H9 (cell line): Measurements from ENCODE around the gene CHMP6. TPM values are rescaled to one million over a fixed set of nuclear protein-coding genes. Genes with fewer than 3 reads are reported as not detected.

Source experiments
- DNase-seq: peaks from one replicate; pipeline ENCODE4 v3.0.0-alpha.2; 2017
- H2AFZ ChIP-seq: one replicate; pipeline ENCODE4 v1.6.1; 2013; ENCODE audit warnings: mild to moderate bottlenecking, low read length, control low read depth, moderate library complexity
- H2AK5ac ChIP-seq: 2 replicates; pipeline ENCODE4 v1.6.1; 2013; ENCODE audit warnings: low read length, control low read depth, mixed read lengths; ENCODE audit not compliant: insufficient read length
- H2BK120ac ChIP-seq: one replicate; pipeline ENCODE4 v1.6.1; 2013; ENCODE audit warnings: low read depth, mild to moderate bottlenecking, low read length, control low read depth, inconsistent platforms; ENCODE audit not compliant: poor library complexity, severe bottlenecking
- H2BK12ac ChIP-seq: 2 replicates; pipeline ENCODE4 v1.6.1; 2013; ENCODE audit warnings: low read length, control low read depth, mixed read lengths, low read depth; ENCODE audit not compliant: insufficient read length
- H2BK15ac ChIP-seq: 2 replicates; pipeline ENCODE4 v1.6.1; 2013; ENCODE audit warnings: low read depth, low read length, control low read depth
- H2BK20ac ChIP-seq: one replicate; pipeline ENCODE4 v1.6.1; 2013; ENCODE audit warnings: low read depth, mild to moderate bottlenecking, low read length, control low read depth, inconsistent platforms; ENCODE audit not compliant: poor library complexity, severe bottlenecking
- H2BK5ac ChIP-seq: 2 replicates; pipeline ENCODE4 v1.6.1; 2013; ENCODE audit warnings: low read length, control low read depth, mixed read lengths; ENCODE audit not compliant: insufficient read length
- H3K14ac ChIP-seq: 2 replicates; pipeline ENCODE4 v1.6.1; 2013; ENCODE audit warnings: low read length, control low read depth; ENCODE audit not compliant: insufficient read depth
- H3K18ac ChIP-seq: 2 replicates; pipeline ENCODE4 v1.6.1; 2013; ENCODE audit warnings: low read depth, mild to moderate bottlenecking, mixed read lengths, low read length, control low read depth; ENCODE audit not compliant: insufficient read length
- H3K23ac ChIP-seq: 2 replicates; pipeline ENCODE4 v1.6.1; 2013; ENCODE audit warnings: low read length, control low read depth, mixed read lengths, low read depth; ENCODE audit not compliant: insufficient read length
- H3K23me2 ChIP-seq: 2 replicates; pipeline ENCODE4 v1.6.1; 2013; ENCODE audit warnings: low read depth, mild to moderate bottlenecking, mixed read lengths, low read length, control low read depth; ENCODE audit not compliant: insufficient read length, poor library complexity, severe bottlenecking
- H3K27ac ChIP-seq: 2 replicates; pipeline ENCODE4 v1.5.1; 2013; ENCODE audit warnings: low read length, control low read depth, mixed read lengths, low read depth; ENCODE audit not compliant: insufficient read length
- H3K27me3 ChIP-seq: 2 replicates; pipeline ENCODE4 v1.6.1; 2013; ENCODE audit warnings: low read length, control low read depth, inconsistent platforms; ENCODE audit not compliant: insufficient read depth
- H3K4ac ChIP-seq: 2 replicates; pipeline ENCODE4 v1.6.1; 2013; ENCODE audit warnings: low read depth, mild to moderate bottlenecking, control low read depth, inconsistent platforms, low read length, moderate library complexity
- H3K4me1 ChIP-seq: 2 replicates; pipeline ENCODE4 v1.6.1; 2013; ENCODE audit warnings: low read length, control low read depth, inconsistent platforms; ENCODE audit not compliant: insufficient read depth
- H3K4me2 ChIP-seq: 2 replicates; pipeline ENCODE4 v1.6.1; 2013; ENCODE audit warnings: low read length, control low read depth, mixed read lengths; ENCODE audit not compliant: insufficient read length, insufficient read depth
- H3K56ac ChIP-seq: 2 replicates; pipeline ENCODE4 v1.6.1; 2013; ENCODE audit warnings: low read depth, mild to moderate bottlenecking, mixed read lengths, low read length, control low read depth; ENCODE audit not compliant: insufficient read length
- H3K79me1 ChIP-seq: 2 replicates; pipeline ENCODE4 v1.6.1; 2013; ENCODE audit warnings: low read depth, mild to moderate bottlenecking, moderate library complexity, low read length, control low read depth, inconsistent platforms; ENCODE audit not compliant: insufficient read depth, poor library complexity, severe bottlenecking
- H3K79me2 ChIP-seq: 2 replicates; pipeline ENCODE4 v1.6.1; 2013; ENCODE audit warnings: low read length, control low read depth, inconsistent platforms; ENCODE audit not compliant: insufficient read depth
- H3K9ac ChIP-seq: 2 replicates; pipeline ENCODE4 v1.6.1; 2013; ENCODE audit warnings: low read length, control low read depth, mixed read lengths; ENCODE audit not compliant: insufficient read length; ENCODE audit errors: extremely low read depth
- H3K9me3 ChIP-seq: one replicate; pipeline ENCODE4 v1.6.1; 2013; ENCODE audit warnings: low read depth, low read length, inconsistent platforms; ENCODE audit not compliant: control insufficient read depth
- H3T11ph ChIP-seq: one replicate; pipeline ENCODE4 v1.6.1; 2013; ENCODE audit warnings: mild to moderate bottlenecking, low read length, control low read depth, inconsistent platforms
- H4K20me1 ChIP-seq: one replicate; pipeline ENCODE4 v1.6.1; 2013; ENCODE audit not compliant: control insufficient read depth, insufficient read length, insufficient read depth
- H4K5ac ChIP-seq: 2 replicates; pipeline ENCODE4 v1.6.1; 2013; ENCODE audit warnings: low read depth, mild to moderate bottlenecking, mixed read lengths, low read length, control low read depth; ENCODE audit not compliant: insufficient read length
- H4K8ac ChIP-seq: replicated peaks from 2 replicates; pipeline ENCODE4 v1.6.1; 2013; ENCODE audit warnings: low read length, control low read depth, mixed read lengths, low read depth; ENCODE audit not compliant: insufficient read length
- H4K91ac ChIP-seq: 2 replicates; pipeline ENCODE4 v1.6.1; 2013; ENCODE audit warnings: low read depth, mild to moderate bottlenecking, moderate library complexity, mixed read lengths, low read length, control low read depth; ENCODE audit not compliant: insufficient read length
- H3K27ac Mint-ChIP-seq, 3 experiments: 2 replicates in 2 of 3; 3 replicates in 1 of 3; pipeline ENCODE4 v1.8.0; 2020 to 2021; ENCODE audit warnings: mixed read lengths in 3 of 3, mild to moderate bottlenecking in 1 of 3, moderate library complexity in 1 of 3
- H3K27me3 Mint-ChIP-seq: 2 replicates; pipeline ENCODE4 v1.8.0; 2021; ENCODE audit warnings: low read depth, mild to moderate bottlenecking, moderate library complexity, mixed read lengths
- H3K36me3 Mint-ChIP-seq, 3 experiments: 2 replicates in 2 of 3; 3 replicates in 1 of 3; pipeline ENCODE4 v1.8.0; 2020 to 2021; ENCODE audit warnings: low read depth in 3 of 3, mixed read lengths in 3 of 3; ENCODE audit not compliant: insufficient read depth in 1 of 3
- H3K4me1 Mint-ChIP-seq, 2 experiments: 2 replicates each; pipeline ENCODE4 v1.8.0; 2020; ENCODE audit warnings: mixed read lengths in 2 of 2
- H3K4me3 Mint-ChIP-seq, 2 experiments: 2 replicates in 1 of 2; 3 replicates in 1 of 2; pipeline ENCODE4 v1.8.0; 2020 to 2021; ENCODE audit warnings: mild to moderate bottlenecking in 2 of 2, mixed read lengths in 2 of 2, moderate library complexity in 1 of 2
- H3K9me3 Mint-ChIP-seq, 2 experiments: 2 replicates in 1 of 2; 3 replicates in 1 of 2; pipeline ENCODE4 v1.8.0; 2020; ENCODE audit warnings: mild to moderate bottlenecking in 2 of 2, mixed read lengths in 2 of 2, moderate library complexity in 1 of 2
- CTCF ChIP-seq: fragments of 200-600 bp; sonication (generic); conservative IDR thresholded peaks from 3 replicates; pipeline ENCODE4 v1.8.0; 2021; ENCODE audit warnings: antibody characterized with exemption, mild to moderate bottlenecking
- WGBS: extraction: QIAGEN DNeasy Blood & Tissue Kit; methylation state at CpG from one replicate; pipeline ENCODE4 v1.1.7; 2013; ENCODE audit warnings: missing lambda C conversion rate, low lambda C conversion rate, mixed read lengths; ENCODE audit not compliant: insufficient read length; ENCODE audit errors: extremely low coverage; 5-methylcytosine and 5-hydroxymethylcytosine counted together
- total RNA-seq: library from RNA; stranded (reverse); gene quantifications from 2 replicates; pipeline ENCODE4 v1.2.1, GENCODE V29; 2021

CHMP6 gene
- total RNA-seq, 1 experiment from 2014 or later = 23.4 TPM

- Histone ChIP-seq H3K56ac (no peak overlapping the region), H4K20me1 (no peaks in the 10 kb centered on the region), H3T11ph (no peak overlapping the region), H3K23me2 (peaks cover 2% of the 10 kb centered on the region), H2BK12ac (no peak overlapping the region), H4K5ac (no peak overlapping the region), H2BK5ac (no peak overlapping the region), H3K79me2 (no peaks in the 10 kb centered on the region), H3K9ac (no peak overlapping the region), H3K4me1 (no peaks in the 10 kb centered on the region), H2BK120ac (no peak overlapping the region), H4K8ac (no peak overlapping the region), H2AK5ac (no peak overlapping the region), H3K4ac (no peak overlapping the region), H3K27ac (no peak overlapping the region), H3K14ac (no peak overlapping the region), H3K18ac (no peak overlapping the region), H2AFZ (no peak overlapping the region), H3K79me1 (no peaks in the 10 kb centered on the region), H4K91ac (no peak overlapping the region), H3K4me2 (no peak overlapping the region), H3K9me3 (no peaks in the 10 kb centered on the region), H2BK20ac (no peak overlapping the region), H3K27me3 (no peaks in the 10 kb centered on the region), H3K23ac (no peak overlapping the region), H2BK15ac (no peak overlapping the region)
- Mint-ChIP-seq H3K27ac (no peak overlapping the region), H3K4me1 (peaks cover 9 to 20% of the 10 kb centered on the region in 2 experiments), H3K27me3 (peaks cover 28% of the 10 kb centered on the region), H3K9me3 (peaks cover 0 to 3% of the 10 kb centered on the region in 2 experiments; a peak in 1 of 5 replicates), H3K4me3 (no peak overlapping the region), H3K36me3 (no peaks in the 10 kb centered on the region)
- no peak for TF ChIP-seq CTCF
- no CpG with 5 or more reads among the region's 22 CpGs for WGBS
- no peak for DNase-seq
Observed at GRCh38 chr17:81025741-81026129, 34.1 kb downstream of the CHMP6 start.
